Left renal cortex interstitium (tissue), 4 donors: ENCODE results near the gene SCAP. TPM values are rescaled to one million over a fixed set of nuclear protein-coding genes. Genes with fewer than 3 reads are reported as not detected.

Source experiments
- DNase-seq, 4 donors: peaks; one replicate each; pipeline ENCODE4 v3.0.0-alpha.2; 2013; ENCODE audit warnings: low read depth in 4 of 4, low spot score in 2 of 4, missing footprints in 1 of 4
- polyA plus RNA-seq, 4 donors: library from polyadenylated mRNA; unstranded; fragments of 120-200 nt; gene quantifications; one replicate each; pipeline ENCODE4 v1.2.1, GENCODE V29; 2013; ENCODE audit not compliant: insufficient read length in 4 of 4

Gene SCAP
- polyA plus RNA-seq, 4 donors: 67.5 to 97.3 (median 83.5) TPM

DNA sequence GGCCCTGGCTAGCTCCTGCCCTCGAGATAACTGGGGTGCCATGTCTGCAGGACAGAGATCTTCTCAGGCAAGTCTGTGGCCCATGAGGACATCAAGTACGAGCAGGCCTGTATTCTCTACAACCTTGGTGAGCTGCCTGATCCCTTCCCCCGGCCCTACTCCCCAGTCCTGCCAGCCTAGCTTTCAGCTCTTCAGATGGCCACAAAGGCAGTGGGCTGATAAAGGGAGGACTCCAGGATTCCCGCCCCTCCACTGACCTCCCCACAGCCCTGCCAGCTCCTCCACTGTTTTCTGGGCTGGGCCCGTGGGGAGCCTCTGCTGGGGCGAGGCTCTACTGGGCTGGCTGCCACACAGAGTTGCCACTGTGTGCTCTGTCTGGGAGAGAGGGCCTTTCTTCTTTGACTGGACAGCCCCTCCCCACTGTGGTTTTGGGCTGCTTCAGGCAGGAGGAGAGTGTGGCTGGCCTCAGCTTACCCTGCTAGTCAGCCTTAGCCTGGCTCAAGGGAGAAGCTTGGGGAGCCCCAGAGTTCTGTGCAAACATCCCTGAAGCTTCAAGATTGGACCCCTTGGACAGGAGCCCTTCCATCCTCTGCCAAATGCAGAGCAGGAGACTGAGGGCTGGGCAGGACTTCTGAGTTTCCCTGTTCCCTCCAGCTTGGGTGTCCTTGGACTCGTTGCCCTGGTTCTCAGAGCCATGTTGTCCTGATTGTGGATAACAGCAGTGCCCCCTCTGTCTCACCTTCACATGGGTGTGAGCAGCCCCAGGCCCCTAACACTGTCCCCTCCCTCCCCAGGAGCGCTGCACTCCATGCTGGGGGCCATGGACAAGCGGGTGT, 70.6 kb downstream of the SCAP start:
- DNase-seq: no peak

DNA sequence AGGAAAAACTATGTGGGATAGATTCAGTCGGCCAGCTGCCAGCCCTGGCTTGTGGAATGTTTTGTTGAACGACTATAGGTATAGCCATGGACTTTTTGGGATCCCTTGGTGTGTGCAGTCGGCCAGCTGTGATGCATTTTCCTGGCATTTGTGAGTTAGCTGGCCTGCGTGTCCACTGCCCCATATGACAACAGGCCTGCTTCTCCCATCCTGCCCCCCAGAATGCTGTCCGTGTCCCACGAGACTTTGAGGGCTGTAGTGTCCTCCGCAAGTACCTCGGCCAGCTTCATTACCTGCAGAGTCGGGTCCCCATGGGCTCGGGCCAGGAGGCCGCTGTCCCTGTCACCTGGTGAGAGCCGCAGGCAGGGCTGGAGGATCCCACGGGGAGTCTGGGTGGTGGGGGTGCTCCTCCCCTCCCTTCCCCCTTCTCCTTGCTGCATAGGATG, 71.3 kb downstream of the SCAP start:
- no peak for DNase-seq

DNA sequence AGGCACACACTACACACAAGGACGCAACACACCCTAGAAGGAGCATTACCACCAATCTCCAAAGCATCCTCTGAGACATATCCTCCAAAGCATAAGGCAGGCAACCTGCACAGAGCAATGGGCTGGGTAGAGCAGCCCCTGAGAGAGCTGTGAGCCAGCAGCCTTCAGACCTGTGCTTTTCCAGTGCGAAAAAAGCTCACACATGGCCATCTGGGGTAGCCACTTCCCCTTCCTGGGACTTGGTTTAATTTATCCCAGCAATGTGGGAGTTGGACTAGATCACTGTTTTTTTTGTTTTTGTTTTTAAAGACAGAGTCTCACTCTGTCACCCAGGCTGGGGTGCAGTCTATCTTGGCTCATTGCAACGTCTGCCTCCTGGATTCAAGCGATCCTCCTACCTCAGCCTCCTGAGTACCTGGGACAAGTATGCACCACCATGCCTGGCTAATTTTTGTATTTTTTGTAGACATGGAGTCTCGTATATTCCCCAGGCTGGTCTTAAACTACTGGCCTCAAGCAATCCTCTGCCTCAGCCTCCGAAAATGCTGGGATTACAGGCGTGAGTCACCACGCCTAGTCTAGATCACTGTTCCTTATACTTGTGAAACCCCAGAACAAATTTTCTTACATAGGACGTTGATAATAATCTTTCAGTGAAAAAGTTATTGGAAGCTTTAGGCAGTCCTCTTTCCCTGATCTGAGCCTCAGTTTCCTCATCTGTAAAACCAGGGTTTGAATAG, 76.0 kb downstream of the SCAP start:
- no peak for DNase-seq

DNA sequence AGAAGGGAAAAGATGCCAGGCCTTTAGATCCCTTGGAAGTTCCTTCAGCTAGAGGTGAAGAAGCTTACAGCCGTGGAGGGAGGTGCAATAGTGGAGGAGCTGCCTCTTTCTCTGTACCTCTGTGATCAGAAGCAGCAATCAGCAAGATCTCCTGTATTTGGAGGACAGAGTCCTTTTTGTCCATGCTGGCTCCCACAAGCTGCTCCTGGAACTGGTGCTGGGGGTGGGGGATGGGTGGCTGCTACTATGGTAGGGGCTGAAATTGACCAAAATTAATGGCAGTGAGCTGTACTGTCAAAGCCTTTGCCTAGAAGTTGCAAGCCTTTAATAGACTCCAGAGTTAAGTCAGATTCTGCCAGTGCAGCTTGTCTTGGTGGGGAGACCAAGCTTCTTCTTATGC, 76.7 kb downstream of the SCAP start:
- DNase-seq: no peak

DNA sequence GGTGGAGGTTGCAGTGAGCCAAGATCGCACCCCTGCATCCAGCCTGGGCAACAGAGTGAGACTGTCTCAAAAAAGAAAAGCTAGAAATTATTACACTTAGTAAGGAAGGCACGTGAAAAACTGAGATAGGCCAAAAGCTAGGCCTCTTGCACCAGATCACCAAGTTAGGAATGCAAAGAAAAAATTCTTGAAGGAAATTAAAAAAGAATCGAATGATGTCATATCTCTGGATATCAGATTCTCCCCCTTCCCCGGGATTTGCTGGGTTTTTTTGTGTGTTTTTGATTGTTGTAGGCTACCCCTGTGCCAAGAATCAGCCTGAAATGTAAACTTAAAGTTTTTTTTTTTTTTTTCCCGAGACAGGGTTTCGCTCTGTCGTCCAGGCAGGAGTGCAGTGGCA, 77.5 kb downstream of the SCAP start:
- DNase-seq: no peak

DNA sequence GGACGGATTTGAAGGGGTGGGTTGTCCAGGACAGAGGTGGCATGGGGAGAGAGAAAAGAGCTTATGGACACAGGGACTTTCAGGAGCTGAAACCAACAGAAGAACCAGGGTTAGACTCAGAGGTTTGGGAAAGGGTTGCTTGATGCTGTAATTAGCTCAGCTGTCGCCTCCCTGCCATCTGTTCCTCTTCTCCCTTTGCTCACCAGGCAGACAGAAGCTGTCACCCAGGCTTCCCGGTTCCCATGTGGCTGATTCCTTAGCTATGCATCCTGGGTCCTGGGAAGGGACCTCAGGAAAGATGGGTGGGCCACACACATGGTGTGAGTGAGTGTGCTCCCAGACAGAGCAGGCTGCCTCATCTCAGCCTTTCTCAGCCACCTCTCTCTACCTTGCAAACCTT, 80.9 kb downstream of the SCAP start:
- DNase-seq: no peak

DNA sequence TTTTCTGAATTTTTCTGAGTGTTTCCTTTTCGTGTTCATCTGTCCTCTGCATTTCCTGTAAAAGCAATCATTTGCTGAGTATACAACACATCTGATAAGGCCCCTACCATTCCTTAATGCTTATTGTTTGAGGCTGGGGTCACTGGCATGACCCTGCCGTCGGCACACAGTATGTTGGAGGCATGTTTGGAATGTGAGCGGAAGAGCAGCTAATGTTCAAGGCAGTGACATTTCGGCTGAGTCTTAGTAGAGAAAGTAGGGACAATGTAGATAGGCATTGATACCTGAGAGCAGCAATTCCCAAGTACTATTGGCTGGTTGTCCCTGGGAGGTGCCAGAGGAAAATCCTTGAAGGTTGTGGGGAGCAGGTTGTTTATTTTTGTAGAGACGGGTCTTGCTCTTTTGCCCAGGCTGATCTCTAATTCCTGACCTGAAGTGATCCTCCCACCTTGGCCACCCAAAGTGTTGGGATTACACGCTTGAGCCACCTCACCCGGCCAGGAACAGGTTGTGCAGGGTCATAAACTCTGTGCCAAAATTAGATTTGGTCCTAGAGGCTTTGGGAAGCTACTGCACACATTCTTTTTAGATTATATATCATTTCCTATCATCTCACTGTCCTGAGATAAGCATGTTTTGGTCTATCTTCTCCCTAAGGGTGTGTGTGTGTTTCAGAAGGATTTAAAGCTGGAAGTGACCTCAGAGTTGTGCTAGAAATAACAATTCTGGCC, 81.4 kb downstream of the SCAP start:
- DNase-seq: no peak

DNA sequence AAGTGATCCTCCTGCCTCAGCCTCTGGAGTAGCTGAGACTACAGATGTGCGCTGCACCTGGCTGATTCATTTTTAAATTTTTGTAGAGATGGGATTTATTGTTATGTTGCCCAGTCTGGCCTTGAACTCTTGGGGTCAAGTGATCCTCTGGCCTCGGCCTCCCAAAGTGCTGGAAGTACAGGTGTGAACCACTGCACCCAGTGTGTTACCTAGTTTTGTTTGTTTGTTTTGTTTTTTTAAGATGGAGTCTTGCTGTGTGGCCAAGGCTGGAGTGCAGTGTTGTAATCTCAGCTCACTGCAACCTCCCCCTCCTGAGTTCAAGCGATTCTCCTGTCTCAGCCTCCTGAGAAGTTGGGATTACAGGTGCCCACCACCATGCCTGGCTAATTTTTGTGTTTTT, 82.8 kb downstream of the SCAP start:
- DNase-seq: no peak

DNA sequence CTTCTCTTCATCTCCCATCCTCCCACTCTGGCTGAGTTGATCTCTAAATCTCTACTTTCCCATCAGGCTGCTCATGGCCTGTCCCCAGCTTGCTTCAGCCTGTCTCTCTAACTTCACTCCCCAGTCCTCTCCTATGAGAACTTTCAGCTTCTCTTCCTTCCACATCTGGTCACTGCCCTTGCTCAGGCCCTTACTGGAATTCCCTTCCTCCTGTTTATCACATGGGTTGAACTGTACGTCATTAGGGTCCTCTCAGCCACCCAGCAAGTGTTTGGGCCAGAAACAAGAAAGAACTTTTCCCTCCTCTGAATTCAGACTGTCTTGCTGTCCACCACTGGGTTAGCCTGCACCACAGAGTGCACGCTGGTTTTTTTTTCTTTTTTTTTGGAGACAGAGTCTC, 89.9 kb downstream of the SCAP start:
- DNase-seq: no peak

DNA sequence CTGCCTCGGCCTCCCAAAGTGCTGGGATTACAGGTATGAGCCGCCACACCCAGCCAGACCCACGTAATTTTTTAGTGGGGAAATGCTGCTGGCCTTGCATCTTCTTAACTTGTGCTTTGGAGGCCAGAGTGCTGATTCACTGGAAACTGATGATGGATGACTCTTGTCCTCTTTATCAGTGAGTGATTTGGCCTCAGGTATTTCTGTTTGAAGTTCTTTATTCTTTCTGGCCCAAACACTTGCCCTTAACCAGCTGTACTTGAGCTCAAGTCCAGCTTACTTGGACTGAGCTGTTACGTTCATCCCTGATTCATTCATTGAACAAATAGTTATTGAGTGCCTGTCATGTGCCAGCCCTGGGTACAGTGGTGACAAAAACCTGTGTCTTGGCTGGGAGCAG, 90.7 kb downstream of the SCAP start:
- no peak for DNase-seq

DNA sequence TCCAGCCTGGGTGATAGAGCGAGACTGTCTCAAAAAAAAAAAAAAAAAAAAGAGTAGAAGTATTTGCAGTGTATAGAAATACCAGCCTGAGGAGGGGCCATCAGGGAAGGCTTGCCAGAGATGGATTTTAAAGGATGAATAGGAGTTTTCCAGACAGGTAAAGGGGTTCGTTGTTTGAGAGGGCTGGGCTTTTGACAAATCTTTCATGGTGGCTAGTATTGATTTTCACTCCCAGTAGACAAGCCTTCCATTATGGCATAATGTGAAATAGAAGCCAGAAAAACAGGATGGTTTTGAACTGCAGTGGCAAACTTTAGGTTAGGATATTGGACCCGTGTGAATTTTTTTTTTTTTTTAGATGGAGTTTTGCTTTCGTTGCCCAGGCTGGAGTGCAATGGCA, 91.3 kb downstream of the SCAP start:
- no peak for DNase-seq

DNA sequence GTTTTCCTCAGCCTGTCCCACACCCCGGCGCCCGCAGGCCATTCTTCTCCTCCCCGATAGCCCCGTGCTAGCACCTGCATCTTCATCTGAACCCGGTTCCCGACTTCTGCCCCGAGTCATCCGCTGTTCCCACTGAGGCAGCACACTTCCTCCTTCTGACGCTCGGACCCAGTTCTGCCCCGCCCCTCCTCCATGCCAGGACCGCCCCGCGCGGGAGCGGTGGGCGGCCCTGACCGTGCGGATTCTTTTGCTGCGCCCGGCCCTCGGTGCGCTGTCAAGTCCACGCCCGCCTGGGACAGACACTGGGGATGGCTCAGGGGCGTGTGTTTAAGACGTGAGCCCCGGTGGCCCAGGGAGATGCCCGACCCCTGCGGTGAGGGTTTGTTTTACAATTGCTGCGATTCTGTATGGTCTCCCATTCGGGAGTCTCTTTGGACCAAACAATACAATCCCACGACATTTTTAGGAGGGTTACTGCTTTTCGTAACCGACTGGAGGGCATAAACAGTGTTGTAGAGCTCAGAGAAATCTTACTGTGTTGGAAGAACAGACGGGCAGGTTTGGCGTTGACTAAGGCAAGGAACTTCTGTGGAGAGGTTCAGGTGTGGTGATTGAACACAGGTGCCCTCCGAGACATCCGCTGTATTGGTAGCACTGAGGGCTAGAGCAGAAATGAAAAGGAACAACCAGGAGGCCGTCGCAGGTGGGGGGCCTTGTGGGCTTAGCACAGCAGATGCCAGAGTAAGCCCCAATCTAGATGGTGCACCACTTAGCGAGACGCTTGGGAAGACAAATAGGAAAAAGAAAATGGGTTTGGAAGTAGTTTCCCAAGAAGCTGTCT, 94.2 kb downstream of the SCAP start:
- peak; percentile 62 to 84 (median 73) for DNase-seq

DNA sequence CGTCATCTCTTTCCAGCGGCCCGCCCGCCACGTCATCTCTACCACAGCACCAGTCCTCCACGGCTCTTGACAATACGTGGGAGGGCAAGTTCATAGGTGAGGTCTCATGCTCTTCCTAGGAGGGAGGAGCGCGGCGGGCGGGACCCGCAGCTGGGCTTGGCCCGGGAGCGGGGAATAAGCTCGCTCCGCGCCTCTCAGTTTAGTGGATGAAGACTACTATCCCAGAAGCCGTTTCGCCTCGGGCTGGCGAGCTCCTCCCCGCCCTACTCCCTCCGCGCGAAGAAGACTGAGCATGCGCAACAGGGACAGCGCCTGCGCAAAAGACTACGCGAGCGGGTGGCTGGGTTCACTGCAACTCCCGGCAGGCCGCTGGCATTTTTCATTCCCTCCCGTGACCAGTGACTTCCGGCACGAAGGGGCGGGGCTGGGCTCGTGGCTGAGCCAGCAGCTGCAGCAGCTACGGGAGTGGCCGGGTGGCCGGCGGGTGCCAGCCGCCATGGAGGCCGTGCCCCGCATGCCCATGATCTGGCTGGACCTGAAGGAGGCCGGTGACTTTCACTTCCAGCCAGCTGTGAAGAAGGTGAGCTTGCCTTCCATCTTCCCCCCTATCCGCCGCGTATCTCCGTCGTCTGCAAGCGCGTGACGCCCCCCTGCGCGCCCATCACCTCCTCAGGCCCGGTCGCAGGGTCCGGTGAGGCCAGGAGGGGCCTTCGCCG, 95.0 kb downstream of the SCAP start, which contains the start of gene PTPN23:
Gene PTPN23 (plus strand): TSS at position 421 of the 716 bp plus-strand sequence. CDS start 76 bp downstream, at position 497.
- peak; percentile 97 to 99 (median 98) for DNase-seq

DNA sequence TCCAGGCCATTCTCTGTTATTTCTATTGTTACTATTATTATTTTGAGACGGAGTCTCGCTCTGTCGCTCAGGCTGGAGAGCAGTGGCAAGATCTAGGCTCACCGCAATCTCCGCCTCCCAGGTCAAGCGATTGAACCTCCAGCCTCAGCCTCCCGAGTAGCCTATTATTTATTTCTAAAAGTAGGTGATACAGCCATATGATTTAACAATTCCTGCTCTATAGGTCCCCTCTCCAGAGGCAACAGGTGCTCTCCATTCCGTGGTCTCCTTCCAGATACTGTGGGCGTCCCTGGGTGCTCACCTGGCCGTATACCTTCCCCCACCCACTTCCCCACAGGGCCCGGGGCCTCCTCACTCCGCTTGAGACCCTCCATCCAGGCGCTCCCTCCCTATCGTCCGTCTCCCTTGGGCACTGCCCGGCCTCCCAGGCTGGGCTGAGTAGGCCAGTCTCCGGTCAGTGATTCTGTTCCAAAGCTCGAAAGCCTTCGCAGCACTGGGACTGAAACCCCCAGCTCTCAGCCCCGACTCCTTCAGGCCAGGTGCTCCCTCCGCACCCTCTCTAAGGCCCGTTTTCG, 95.6 kb downstream of the SCAP start:
- DNase-seq: peak in 1 of 4 donors; percentile 36

DNA sequence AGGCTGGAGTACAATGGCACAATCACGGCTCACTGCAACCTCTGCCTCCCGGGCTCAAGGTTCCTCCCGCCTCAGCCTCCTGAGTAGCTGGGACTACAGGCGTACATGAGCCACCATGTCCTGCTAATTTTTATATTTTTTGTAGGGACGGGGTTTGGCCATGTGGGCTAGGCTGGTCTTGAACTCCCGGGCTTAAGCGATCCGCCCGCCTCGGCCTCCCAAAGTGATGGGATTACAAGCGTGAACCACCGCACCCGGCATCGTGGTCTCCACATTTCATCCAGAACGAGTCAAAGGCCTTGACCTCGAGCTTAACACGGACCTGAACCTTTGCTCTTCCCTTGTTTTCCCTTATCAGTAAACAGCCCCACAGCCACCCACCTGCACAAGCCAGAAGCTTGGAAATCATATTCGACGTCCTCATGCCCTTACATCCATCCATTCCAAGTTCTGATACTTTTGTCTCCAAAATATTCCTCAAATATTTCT, 96.3 kb downstream of the SCAP start:
- no peak for DNase-seq

DNA sequence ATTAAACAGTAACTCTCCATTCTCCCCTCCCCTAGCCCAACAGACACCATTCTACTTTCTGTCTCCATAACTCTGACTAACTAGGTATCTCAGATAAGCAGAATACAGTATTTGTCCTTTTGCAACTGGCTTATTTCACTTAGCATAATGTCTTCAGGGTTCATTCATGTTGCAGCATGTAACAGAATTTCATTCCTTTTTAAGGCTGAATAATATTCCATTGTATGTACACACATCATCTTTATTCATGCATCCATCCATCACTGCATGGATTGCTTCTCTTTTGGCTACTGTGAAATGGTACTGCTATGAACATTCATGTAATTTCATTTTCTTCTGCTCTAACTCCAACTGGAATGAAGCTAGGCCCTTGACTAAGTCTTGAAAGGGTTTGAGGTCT, 96.9 kb downstream of the SCAP start:
- no peak for DNase-seq

DNA sequence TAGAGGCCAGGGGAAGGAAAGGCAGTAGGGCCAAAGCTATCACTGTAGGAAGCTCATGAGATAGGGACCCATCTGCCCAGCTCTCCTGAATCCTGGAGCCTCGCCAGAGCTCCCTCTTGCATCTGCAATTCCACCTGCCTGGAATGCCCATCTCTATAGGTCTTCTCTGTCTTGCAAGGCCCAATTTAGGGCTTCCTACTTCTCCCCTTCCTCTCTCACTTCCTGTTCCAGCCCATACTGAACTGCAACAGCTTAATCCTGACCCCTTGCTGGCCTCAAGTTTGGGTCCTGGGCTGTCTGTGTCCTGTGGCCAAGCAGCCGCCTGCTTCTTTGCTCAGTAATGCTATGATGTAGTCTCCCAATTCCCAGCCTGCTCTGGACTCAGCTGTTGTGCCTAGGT, 98.6 kb downstream of the SCAP start:
- DNase-seq: no peak

DNA sequence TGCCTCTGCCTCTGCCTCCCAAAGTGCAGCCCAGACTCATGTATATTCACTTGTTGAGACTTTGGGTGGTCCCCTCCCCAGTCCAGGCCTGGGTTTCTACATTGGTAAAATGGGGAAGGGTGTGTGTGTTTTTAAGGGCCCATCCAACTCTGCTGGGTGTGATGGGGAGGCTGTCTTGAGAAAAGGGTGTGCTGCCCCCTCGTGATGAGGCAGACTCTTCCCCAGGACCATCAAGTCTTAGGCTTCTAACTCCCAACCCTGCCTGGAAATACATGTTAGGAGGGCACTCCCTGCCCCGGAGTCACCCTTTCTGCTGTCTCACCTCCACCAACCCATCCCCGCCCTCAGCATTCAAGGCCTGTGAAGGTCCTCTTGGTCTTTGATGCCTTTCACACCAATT, 99.3 kb downstream of the SCAP start:
- DNase-seq: no peak

DNA sequence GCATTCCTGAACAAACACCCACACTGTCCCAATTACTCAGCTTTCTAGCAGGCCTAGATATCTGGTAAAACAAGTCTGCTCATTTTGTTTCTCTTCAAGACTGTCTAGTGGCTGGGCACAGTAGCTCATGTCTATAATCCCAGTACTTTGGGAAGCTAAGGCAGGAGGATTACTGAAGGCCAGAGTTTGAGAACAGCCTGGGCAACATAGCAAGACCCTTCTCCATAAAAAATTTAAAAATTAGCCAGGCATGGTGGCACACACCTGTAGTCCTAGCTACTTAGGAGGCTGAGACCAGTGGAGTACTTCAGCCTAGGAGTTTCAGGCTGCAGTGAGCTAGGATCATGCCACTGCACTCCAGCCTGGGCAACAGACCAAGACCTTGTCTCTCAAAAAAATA, 101.2 kb downstream of the SCAP start:
- DNase-seq: no peak
